Measurements from ENCODE around the gene KSR1. TPM values are rescaled to one million over a fixed set of nuclear protein-coding genes. Genes with fewer than 3 reads are reported as not detected.

Gene KSR1
- total RNA-seq, 1 donor from 2014 or later = 13.6 TPM

DNA sequence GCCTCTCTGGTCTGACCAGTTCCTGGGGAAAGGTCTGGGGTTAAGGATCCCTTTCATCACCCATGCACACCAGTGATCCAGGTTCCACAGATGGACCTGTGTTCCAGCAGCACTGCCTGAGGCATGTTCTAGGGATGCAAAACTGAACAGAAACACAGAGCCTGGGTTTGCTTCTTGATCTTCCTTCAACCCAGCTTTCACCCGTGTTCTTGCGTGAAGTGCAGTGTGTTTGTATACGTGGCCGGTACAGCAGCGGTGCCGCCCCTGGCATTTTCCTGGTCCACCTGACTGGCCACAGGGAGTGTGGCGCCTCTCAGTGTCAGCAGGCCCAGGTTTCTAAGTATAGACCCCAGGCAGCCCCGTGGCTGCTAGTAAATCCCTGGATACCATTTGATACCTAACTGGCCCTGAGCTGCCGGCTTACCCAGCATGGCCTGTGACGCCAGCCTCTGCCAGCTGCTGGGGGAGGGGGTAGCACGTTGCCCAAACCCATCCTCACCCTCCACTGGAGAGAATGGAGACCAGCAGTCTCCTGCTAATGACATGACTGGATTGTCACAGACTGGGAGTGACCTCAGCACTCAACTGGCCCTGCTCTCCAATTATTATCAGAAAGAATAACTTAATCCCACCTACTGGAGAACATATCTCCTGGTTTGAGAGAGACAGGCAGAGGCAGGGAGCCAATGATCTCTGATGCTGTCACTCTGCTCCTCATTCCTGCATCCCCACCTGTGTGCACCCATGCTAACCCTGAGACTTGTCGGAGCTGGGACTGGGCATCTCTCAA is 115.5 kb downstream of the KSR1 start:
- intact Hi-C loops (cut with DNase I) = no loop called here

DNA sequence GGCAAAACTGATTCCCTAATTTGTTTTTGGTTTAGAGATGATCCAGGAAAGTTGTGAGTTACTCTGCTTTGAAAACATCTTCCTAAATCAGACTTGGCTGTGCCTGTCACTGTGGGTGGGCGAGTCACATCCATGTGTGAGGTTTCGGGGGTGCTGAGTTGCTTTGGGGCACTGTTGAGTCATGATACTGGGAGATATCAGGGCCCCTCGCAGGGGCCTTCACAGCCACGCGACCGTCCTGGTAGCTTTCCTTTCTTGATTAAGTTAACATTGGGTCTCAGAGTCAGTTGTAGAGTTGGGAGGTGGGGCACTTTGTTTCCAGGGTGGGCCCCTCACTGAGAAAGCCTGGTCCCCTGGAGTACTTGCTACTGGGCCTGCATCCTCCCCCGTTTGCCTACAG is 116.4 kb downstream of the KSR1 start:
- DNase-seq (ENCODE audit: low spot score) = no peak
- intact Hi-C loops (cut with DNase I) = no loop called here

More for the DNA sequence above, 115.5 kb downstream of the KSR1 start:
- DNase-seq (ENCODE audit: low spot score) = no peak

DNA sequence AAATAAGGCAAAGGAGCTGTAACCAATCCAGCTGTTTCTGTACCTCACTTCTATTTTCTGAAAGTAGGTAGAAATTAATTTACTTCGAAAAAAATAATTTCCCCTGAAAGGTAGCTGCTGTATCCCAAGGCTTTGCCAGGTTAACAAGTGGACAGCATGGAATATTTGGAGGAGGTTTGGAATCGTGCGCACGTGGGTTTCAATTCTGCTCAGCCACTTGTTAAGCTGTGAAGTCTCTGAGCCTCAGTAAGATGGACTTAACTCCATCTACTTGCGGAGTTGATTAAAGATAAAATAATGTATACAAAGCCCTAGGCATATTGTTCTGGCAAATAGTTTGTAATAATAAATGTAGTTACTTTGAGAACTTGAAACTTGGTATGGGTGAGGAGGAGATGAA is 117.3 kb downstream of the KSR1 start:
- DNase-seq (ENCODE audit: low spot score) = no peak
- intact Hi-C loops (cut with DNase I) = no loop called here

DNA sequence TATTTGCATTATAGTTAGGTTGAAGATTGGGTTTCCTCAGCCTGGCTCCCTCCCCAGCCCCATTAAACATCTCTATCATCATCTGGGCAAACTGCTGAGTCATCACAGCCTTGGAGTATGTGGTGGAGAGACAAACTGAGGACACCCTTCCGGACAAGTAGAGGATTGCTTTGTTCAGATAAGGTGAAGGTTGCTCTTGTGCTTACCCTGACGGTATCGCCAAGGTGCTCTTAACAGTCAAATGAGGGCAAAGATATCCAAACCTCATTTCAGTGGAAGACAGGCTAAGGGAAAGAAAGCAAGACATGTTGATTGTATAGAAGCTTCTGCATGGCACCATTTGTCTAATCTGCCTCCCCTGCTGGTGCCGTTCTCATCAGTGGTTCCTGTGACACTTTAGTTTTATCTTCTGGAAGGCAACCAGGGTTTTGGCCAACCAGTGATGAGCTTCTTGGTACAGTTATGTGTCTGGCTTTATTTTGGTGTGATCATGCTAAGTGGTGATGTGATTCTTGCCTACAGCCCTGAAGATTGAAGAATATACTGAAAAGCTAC is 117.8 kb downstream of the KSR1 start:
- no peak for DNase-seq (ENCODE audit: low spot score)
- intact Hi-C loops (cut with DNase I) = no loop called here

DNA sequence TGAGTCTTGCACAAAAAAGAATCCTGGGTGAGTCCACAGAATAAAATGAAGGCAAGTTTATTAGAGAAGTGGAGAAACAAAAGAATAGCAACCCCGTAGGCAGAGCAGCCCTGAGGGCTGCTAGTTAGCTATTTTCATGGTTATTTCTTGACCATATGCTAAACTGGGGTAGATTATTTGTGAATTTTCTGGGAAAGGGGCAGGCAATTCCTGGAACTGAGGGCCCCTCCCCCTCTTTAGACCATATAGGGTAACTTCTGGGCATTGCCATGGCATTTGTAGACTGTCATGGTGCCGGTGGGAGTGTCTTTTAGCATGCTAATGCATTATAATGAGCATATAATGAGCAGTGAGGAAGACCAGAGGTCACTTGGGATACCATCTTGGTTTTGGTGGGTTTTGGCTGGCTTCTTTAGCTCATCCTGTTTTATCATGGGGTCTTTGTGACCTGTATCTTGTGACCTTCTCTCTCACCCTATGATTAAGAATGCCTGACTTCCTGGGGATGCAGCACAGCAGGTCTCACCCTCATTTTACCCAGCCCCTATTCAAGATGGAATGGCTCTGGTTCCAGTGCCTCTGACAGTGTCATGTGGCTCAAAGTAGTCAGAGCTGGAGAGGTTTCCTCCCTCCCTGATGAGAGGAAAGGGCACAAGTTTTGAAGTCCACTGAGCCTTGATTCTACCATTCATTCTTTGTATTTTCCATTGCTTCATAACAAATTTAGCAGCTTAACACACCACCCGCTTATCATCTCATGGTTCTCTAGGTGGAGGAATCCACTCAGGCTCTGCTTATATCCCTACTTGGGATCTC is 119.1 kb downstream of the KSR1 start:
- intact Hi-C loops (cut with DNase I) = loop anchor here (5.0 kb wide), 2 partner anchors 83 to 193 kb away; no protein-coding TSS in a partner anchor
- no peak for DNase-seq (ENCODE audit: low spot score)

DNA sequence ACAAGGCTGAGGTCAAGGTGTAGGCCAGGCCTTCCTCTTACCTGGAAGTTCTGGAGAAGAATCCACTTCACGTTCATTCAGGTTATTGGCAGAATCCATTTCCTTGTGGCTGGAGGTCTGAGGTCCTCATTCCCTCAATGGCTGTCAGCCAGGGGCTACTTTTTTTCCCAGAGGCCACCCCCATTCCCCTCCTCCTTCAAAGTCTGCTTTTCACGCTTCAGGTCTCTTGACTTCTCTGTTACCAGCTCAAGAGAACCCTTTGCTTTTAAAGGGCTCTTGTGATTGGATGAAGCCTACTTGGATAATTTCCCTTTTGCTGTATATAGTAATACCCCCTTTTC is 119.6 kb downstream of the KSR1 start:
- DNase-seq (ENCODE audit: low spot score) = no peak
- intact Hi-C loops (cut with DNase I) = loop anchor here (5.0 kb wide), 2 partner anchors 84 to 194 kb away; no protein-coding TSS in a partner anchor

DNA sequence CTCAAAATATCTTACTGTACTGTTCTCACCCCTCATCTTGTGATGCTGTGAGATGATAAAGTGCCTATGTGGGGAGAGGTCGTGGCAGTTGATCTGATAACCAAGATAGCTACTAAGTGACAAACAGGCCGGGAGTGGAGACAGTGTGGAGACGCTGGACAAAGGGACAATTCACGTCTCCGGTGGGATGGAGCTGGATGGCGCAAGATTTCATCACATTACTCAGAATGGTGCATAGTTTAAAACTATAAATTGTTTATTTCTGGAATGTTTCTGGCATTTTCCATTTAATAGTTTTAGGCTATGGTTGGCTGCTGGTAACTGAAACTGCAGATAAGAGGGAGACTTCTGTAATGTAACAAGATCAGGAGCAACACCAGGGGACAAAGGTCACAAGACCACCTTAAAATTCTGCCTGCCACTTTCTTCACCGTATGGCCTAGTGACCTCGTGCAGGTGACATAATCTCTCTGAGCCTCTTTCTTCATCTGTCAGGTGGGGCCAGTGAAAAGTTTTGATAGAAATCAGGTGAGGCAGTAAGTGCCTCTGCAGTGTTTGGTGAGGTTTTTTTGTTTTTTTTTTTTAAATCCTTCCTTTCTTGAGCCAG is 120.3 kb downstream of the KSR1 start:
- no peak for DNase-seq (ENCODE audit: low spot score)
- intact Hi-C loops (cut with DNase I) = loop anchor here (5.0 kb wide), 2 partner anchors 84 to 194 kb away; no protein-coding TSS in a partner anchor

DNA sequence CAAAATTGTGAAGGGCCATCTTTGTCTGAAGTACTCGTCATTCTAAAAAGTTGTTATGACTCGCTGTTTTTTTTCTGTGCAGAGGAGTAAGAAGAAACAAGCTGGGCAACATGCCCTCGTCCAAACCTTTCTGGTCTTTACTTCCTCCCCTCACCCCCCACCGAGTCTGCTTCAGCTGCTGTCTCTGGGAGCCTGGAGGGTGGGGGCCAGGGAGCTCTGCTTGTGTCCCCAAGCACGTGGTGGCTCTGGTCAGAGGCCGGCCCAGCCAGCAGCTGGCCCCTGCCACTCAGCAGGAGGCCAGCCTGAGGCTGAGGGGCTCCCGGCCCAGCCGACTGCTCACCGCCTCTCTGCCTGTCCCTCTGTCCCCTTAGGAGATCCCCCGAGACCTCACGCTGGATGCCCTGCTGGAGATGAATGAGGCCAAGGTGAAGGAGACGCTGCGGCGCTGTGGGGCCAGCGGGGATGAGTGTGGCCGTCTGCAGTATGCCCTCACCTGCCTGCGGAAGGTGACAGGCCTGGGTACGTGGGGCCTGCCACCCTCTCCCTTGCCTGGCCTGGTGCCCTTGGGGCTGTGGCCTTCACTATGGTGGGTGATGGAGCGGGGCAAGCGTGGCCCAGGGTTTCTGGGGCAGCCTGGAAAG is 121.0 kb downstream of the KSR1 start:
- no peak for DNase-seq (ENCODE audit: low spot score)
- intact Hi-C loops (cut with DNase I) = loop anchor here (5.0 kb wide), 2 partner anchors 85 to 195 kb away; no protein-coding TSS in a partner anchor

DNA sequence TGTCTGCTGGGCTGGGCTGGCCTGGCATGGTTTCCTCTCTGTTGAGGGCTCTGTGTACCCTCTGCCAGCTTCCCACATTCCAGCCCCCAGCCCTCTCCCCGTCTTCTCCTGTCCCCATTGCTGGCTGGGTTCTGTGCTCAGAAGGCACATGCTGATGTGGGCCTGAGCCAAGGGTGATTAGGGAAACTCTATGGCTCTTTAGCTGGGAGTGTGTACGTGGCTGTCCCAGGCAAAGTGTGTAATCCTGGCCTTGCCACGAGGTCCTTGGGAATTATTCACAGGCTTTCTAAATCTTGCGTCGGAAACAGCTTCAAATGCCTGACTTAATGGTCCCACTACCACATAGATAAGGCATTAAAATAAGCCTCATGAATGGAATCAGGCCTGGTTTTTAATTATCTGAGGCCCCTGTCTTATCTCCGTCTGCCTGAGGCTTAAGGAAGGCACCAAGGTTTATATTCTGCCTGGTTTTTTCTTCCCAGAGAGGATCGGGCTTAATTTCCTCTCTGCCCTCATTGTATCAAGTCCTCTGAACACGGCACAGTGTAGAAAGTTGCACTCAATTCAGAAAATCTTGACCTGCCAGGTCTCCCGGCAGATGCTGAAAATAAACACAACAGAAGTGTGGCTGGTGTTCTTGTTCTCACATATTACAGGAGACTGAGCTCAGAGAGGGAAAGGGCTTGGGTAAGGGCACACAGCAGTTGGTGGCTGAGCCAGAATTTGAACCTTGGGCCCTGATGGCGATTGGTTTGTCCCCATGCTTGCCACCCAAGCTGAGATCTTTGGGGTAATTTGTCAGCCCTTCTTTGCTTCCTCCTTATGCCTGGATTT is 121.9 kb downstream of the KSR1 start:
- intact Hi-C loops (cut with DNase I) = loop anchor here (5.0 kb wide), 2 partner anchors 86 to 196 kb away; no protein-coding TSS in a partner anchor
- DNase-seq (ENCODE audit: low spot score) = no peak

DNA sequence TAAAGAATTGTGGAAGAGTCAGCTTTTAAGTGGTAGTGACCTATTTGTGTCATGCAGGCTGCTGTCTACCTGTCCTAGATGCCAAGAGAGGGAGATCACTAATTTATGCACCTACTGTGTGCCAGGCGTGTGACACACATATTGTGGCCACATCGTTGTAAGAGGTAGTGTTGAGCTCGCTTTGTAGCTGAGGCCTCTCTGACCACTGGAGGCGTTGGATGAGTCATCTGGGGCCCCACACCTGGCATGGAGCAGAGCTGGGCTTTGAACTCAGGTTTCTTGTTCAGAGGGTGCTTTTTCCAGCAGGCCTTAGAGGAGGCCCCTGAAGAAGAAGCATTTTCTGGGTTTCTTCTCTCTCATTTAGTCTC is 122.5 kb downstream of the KSR1 start:
- DNase-seq (ENCODE audit: low spot score) = no peak
- intact Hi-C loops (cut with DNase I) = loop anchor here (5.0 kb wide), 2 partner anchors 86 to 196 kb away; no protein-coding TSS in a partner anchor

DNA sequence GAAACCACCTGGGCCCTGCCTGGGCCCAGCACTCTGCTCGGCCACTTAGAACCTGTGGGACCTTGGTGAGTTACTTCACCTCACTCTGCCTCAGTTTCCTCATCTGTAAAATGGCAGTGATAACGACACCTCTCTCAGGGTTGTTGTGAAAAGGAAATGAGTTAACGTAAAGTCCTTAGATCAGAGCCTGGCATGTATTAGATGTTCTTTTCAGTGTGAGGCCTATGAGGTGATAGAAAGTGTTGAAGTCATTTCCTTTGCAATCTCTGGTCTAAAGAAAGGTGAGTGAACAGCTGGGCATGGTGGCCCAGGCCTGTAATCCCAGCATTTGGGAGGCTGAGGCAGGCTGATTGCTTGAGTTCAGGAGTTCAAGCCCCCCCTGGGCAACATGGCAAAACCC is 123.1 kb downstream of the KSR1 start:
- intact Hi-C loops (cut with DNase I) = loop anchor here (5.0 kb wide), 2 partner anchors 87 to 197 kb away; no protein-coding TSS in a partner anchor
- DNase-seq (ENCODE audit: low spot score) = no peak

DNA sequence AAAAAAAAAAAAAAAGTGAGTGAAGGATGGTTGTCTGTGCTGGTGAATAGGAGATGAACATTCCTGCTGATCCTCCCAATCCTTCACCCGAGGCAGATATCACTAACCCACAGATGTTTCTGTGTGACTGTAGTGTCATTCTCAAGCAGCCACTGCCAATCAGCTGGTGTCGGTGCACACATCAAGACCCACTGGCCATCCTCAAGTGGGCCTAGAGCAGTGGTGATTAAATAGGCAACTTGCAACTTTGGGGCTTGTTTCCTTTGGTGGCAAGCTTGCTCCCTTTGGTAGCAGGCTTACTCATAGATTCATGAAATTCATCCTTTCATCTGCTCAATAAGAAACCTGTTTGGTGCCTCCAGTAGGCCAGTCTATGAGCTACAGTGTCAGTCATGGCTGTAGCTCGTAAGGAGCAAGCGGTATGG is 123.7 kb downstream of the KSR1 start:
- DNase-seq (ENCODE audit: low spot score) = no peak
- intact Hi-C loops (cut with DNase I) = loop anchor here (5.0 kb wide), 2 partner anchors 88 to 198 kb away; no protein-coding TSS in a partner anchor

DNA sequence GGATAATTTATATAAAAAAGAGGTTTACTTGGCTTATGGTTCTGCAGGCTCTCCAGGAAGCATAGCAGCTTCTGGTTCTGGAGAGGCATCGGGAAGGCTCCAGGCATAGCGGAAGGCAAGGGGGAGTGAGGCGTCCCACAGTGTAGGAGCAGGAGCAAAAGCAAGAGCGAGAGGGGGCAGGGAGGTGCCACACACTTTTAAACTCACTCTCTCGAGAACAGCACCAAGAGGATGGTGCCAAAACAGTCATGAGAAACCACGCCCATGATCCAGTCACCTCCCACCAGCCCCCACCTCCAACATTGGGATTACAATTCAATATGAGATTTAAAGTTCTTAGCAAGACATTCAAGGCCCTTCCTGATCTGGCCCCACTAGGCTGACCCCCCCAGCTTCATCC is 124.8 kb downstream of the KSR1 start:
- no peak for DNase-seq (ENCODE audit: low spot score)
- intact Hi-C loops (cut with DNase I) = no loop called here

DNA sequence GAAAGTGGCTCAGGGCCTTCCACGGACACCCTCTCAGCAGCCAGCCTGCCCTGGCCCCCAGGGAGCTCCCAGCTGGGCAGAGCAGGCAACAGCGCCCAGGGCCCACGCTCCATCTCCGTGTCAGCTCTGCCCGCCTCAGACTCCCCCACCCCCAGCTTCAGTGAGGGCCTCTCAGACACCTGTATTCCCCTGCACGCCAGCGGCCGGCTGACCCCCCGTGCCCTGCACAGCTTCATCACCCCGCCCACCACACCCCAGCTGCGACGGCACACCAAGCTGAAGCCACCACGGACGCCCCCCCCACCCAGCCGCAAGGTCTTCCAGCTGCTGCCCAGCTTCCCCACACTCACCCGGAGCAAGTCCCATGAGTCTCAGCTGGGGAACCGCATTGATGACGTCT is 126.4 kb downstream of the KSR1 start:
- DNase-seq (ENCODE audit: low spot score) = no peak
- intact Hi-C loops (cut with DNase I) = no loop called here

DNA sequence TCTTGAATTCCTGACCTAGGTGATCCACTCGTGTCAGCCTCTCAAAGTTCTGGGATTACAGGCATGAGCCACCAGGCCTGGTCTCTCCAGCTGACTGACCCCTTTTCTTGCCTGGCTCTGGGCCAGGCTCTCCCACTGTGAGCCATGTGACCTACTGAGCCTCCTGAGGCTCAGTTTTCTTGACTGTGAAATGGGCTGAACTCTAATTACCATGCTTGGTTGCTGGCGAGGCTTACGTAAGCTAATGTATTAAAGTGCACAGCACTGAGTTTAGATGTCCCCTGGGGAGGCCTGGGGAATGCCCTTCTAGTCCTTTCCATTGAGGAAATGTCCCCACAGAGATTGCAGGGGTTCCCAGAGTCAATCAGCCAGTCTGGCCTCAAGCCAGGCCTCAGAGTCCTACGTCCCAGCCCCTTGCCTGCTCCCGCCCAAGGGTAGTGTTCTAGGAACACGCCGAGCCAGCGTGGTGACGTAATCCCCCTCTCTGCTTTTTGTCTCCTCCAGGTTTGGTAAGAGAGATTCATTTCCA is 129.0 kb downstream of the KSR1 start:
- intact Hi-C loops (cut with DNase I) = no loop called here
- no peak for DNase-seq (ENCODE audit: low spot score)

DNA sequence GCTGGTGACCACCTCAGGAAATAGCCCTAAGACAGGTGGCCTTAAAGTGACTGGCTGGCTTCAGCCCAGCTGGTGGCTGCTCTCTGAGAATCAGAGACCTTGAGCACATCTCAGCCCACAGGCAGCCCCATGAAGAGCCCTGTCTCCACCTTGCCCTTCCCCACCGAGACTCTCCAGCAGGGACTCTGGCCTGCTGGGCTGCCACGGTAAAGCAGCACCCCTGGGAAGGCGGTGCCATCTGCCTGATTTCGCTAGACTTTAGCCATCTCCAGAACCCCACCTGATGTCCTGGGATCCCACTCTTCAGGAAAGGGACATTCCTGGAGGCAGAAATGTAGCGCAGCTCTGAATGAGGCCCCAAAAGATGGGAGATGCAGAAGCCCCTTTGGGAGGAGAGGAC is 129.5 kb downstream of the KSR1 start:
- intact Hi-C loops (cut with DNase I) = no loop called here
- no peak for DNase-seq (ENCODE audit: low spot score)

DNA sequence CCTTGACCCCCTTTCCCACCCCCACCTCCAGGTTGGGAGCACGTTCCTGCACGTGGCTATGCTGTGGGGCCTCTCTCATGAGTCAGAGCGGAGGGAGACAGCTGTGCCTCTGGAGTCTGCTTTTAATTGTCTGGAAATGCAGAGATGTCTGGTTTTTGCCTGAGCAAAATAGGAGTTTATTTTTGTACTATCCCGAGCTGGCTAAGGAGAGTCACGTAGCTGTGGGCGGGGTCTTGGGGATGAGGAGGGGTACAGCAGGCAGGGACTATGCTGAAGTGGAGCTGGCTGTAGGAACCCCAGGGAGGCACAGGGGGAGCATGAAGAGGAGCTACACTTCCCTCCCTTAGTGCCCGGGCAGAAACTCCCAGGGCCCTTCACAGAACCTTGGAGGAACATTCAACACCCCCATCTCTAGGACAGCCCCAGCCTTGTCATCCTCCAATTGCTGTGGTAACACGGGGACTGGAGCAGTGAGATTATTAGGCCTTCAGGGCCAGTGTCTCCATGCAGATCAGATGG is 130.0 kb downstream of the KSR1 start:
- no peak for DNase-seq (ENCODE audit: low spot score)
- intact Hi-C loops (cut with DNase I) = no loop called here

DNA sequence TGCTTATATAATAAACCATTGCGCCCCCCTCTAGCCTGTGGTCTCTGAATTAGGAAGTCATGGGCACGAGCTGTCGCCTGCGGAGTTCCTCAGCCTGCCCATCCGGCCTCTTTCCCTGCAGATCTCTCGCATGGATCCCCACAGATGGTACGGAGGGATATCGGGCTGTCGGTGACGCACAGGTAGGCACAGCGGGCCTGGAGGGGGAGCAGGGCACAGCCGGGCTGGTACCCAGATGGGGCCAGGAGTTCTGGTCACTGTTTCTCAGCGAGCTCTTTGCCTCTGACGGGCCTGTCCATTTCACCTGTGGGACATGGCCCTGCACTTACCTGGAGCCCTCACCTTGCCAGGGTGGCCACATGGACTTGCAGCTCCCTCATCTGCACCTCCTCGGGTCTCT is 132.1 kb downstream of the KSR1 start:
- intact Hi-C loops (cut with DNase I) = no loop called here
- DNase-seq (ENCODE audit: low spot score) = no peak

Measured in cardiac septum (tissue), 1 donor.